Daoy (cell line): ENCODE data around the gene S100PBP. TPM values are rescaled to one million over a fixed set of nuclear protein-coding genes. Genes with fewer than 3 reads are reported as not detected.
"Not testable (repeated sequence)": the region's sequence is repeated elsewhere in the genome, so short reads cannot be mapped to it uniquely, and the experiment has no call there.

Experiments used
- DNase-seq: peaks from one replicate; pipeline ENCODE4 v3.0.0-alpha.2; 2015; ENCODE audit warnings: low read depth
- total RNA-seq: library from RNA; depleted of rRNA; stranded (reverse); fragments of >200 nt; shearing (Covaris generic); gene quantifications from 2 replicates; pipeline ENCODE4 v1.2.3, GENCODE V29; 2014; rRNA removed

Gene S100PBP
- total RNA-seq, 1 experiment from 2014 or later = 34.9 TPM

DNA sequence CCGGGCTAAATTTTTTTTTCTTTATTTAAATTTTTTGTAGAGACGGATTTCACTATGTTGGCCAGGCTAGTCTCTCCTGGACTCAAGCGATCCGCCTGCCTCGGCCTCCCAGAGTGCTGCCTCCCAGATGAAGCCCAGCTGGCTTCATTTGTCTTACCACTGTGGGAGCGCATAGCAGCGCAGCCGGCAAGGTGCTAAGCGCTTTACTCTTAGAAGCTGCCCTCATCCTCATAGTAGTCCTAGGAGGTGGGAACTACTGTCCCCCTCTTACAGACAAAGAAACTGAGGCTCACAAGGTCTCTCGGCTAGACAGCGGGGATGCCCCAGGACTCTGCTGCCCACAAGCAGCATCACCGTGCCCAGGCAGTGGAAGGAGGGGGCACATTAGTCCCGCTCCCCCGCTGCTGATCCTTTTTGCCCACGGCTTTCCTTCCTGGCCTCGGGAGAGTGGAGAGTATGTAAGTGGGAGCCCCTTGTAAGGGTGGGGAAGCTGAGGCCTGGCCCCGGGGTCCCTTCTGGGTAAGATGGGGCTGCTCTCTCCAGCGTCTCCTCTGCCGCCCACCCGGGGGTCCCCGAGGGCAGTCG lies 83.0 kb downstream of the S100PBP start:
- no peak for DNase-seq

DNA sequence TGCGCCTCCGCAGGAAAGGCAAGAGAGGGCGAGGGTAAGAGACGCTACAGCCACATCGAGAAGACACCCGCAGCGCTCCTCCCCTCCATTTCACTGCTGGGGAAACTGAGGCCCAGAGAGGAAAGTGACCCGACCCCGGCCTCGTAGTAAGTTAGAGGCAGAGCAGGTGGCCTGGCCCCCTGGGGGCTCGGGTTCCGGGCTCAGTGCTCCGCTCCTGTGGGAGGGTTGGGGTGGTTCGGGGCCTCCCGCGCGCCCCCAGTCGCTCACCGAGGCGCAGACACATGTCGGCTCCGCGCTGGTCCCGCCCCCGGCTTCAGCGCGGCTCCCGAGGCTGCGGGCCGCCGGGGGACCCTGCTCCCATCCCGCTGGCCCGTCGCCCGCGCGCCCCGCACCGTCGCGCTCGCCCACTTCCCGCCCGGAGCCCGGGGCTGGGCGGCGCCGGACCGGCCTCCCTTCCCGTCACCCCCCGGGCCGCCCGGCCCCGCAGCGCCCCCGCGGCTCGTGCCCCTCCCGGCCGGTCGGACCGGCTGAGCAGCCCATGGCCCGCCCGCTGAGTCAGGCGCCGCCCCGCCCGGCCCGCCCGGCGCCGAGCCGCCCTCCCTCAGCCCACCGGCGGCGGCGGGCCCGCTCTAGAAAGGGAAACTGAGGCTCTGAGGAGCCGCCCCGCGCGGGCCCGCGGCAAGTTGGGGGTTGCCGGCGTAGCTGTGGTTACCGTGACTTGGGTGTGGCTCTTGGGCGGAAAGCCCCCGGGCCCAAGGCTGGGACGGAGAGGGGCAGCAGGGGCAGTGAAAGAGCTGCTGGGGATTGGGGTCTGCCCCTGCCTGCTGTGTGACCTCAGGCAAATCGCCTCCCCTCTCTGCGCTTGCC lies 83.7 kb downstream of the S100PBP start, which contains the start of gene TMEM54:
TMEM54 (minus strand) TSS at position 434 of the 867 bp plus-strand sequence; CDS start at position 283, 151 bp downstream.
- peak; percentile 70 for DNase-seq

DNA sequence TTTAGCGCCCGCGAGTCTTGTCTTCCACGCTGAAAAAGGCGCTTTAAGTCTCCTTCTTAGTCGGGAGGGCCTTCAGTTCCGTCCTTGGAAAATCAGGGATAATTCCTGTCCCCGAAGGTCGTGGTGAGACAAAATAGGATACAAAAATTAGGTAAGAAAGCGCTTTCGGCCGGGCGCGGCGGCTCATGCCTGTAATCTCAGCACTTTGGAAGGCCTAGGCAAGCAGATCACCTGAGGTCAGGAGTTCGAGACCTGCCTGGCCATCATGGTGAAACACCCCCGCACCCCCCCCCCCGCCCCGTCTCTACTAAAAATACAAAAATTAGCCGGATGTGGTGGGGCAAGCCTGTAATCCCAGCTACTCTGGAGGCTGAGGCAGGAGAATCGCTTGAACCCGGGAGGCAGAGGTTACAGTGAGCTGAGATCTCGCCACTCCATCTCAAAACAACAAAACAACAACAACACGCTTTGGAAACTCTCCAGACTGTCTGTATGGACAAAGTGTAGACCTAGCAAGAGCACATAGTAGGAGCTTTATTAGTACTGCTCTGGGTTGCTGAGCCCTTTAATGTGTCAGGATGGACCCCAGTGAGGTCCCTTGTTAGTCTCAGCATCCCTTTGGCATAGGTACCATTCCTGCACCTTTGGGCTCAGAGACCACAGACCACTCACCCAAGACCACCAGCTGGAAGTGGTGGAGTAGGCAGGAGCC lies 84.5 kb downstream of the S100PBP start:
- DNase-seq = no peak

DNA sequence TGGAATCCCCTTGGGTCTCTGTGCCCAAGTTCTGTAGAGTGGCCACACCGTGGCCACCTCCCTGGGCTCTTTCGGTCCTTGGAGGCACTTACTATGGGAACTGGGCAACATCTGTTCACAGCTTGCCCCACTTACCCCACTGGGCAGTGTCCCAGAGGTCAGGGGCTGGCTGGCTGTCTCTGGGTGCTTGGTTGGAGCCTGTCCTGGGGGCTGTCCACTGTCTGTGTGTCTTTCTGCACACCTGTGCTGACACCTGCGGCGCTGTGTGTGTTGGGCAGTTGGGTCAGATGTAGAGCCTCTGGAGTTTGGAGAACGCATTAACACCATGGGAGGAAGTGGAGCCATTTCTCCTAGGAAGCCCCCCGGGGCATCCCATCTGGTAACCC lies 85.1 kb downstream of the S100PBP start:
- DNase-seq = no peak

DNA sequence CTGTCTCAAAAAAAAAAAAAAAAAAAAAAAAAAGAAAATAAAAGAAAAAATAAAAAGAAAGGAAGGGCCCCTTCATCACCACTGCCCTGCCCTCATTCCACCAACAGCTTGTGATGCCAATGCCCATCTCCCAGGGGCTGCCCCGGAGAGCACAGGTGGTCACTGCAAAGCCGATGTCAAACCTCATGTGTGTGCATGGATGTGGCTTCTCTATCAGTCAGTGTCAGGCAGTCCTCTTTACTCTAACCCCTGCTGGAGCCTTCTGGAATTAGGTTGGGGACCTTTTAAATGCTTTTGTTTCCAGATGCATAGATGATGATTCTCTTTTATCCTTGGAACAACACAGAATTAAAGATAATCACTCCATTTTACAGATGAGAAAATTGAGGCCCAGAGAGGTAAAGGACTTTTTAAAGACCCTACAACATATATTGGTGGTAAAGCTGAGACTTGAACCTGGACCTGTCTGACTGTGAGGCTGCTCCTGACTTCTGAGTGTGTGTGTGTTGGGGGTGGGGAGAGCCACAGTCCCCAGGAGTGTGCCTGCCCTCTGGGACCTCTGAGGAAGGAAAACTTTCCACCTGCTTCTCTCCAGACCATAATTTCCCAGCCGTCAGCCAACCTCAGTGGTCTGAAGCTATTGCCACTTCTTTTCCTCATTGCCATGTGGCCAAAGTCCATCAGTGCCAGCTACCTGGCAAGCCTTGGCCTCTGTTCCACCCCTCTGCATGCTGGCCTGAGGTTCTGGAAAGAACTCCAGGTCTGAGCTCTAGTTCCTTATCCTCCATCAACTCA lies 86.7 kb downstream of the S100PBP start:
- no peak for DNase-seq

DNA sequence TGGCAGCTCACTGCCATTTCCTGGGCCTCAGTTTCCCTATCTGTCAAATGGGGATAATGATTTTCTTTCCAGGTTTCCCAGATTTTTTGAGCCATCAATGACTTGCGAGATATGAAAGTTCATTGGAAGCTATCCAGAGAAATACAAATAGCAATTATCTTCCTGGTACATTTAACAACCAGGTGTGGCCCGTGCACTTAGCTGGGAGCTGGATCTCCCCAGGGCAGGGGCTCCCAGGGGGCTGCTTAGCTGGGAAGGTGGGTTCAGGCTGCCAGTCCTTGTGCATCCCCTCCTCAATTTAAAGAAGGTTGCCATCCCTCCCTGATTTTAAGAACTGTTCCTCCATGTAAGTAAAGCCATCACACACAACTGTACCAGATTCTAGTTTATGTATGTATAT lies 87.3 kb downstream of the S100PBP start:
- DNase-seq = no peak

DNA sequence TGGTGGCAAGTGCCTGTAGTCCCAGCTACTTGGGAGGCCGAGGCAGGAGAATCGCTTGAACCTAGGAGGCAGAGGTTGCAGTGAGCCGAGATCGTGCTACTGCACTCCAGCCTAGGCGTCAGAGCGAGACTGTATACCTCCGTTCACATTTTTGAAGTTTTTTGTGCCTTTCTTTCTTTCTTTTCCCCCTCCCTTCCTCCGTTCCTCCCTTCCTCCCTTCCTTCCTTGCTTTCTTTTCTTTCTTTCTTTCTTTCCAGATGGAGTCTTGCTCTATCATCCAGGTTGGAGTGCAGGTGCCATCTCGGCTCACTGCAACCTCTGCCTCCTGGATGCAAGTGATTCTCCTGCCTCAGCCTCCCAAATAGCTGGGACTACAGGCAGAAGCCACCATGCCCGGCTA lies 88.1 kb downstream of the S100PBP start:
- DNase-seq = not testable (repeated sequence)

DNA sequence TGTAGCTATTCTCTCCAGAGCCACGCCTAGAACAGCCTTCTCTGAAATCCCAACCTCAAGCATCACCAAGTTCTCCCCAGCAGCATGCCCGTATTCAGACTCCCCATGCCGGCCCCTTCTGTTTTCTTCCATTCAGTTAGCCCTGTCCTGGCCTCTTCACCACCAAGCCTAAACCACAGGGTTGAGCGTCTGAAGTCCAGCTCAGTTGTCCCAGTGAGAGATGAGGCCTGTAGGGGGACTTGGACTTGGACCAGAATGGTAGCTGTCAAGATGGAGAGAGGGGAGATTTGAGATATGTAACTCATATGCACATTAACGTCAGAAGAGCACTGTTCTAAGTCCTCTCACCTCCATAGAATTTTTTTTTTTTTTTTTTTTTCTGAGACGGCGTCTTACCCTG lies 89.2 kb downstream of the S100PBP start:
- no peak for DNase-seq

DNA sequence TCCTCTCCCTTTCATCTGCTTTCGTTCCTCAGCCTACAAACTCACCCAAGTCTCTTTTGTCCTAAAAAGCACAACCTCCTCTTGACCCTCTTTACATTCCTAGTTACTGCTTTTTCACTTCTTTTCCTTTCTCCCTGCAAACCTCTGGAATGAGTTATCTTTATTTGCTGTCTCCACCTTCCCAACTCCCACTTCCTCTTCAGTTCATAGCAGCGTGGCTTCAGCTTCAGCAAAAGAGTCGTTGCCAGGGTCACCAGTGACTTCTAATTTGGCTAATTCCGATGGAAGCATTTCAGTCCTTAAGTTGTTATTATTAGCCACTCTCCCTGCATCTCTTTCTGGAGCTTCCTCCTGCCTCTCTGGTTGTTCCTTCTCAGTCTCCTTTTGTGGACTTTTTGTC lies 90.0 kb downstream of the S100PBP start:
- DNase-seq = no peak

Other genes with a start within 250 kb of the S100PBP start
- 94.3 and 101 TPM in 2 replicates for gene ZBTB8OS, start 167.1 kb upstream of the S100PBP start, total RNA-seq
- 100 and 152 TPM in 2 replicates for gene RBBP4, start 166.4 kb upstream of the S100PBP start, total RNA-seq
- 52.8 and 63.1 TPM in 2 replicates for gene SYNC, start 114.9 kb upstream of the S100PBP start, total RNA-seq
- 107 and 146 TPM in 2 replicates for gene YARS1, start 295 bp upstream of the S100PBP start, total RNA-seq
- 2.0 and 2.7 TPM in 2 replicates for gene FNDC5, start 53.3 kb downstream of the S100PBP start, total RNA-seq
- gene HPCA, start 68.8 kb downstream of the S100PBP start, total RNA-seq = not detected in 2 replicates
- gene TMEM54, start 83.7 kb downstream of the S100PBP start, total RNA-seq = 27.7 and 48.1 TPM in 2 replicates
- gene RNF19B, start 147.2 kb downstream of the S100PBP start, total RNA-seq = 18.8 and 20.4 TPM in 2 replicates
- gene AK2, start 219.2 kb downstream of the S100PBP start, total RNA-seq = 339 and 582 TPM in 2 replicates